ENCODE data around the gene LDB3.

Gene LDB3

DNA sequence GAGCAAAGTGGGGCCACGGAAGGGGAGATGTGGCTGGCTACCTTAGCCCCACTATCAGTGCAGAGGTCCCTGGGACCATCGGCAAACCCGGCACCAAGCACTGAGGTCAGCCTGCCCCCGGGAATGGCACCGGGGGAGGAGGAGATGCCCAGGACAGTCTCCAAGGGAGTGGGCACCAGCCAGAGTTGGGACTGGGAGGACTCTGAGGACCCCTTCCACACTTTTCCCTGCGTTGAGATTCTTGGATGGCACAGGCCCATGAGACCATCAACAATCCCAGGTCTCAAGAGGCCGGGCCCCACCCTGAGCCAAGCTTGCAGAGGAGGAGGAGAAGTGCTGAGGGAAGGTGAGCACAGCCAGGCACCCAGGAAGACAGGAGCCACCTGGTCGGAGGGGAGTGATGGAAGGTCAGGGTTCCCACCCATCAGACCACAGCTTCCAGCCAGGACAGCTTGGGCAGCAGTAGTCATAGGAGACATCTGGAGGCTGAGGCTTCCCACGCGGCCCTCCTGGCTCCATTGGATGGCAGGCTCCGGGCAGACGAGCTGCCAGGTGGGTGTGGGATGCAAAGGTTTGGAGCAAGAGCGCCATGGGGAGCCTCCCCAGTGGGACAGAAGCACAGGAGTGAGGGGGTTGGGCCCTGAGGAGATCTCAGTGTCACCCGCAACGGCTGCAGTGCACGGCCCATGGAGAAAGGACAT is 16.5 kb upstream of the LDB3 start:
- H3K4me3 ChIP-seq (ENCODE audit: control insufficient read depth, low read depth, low read length): no peak overlapping the region
- TF ChIP-seq, protein P1, sequence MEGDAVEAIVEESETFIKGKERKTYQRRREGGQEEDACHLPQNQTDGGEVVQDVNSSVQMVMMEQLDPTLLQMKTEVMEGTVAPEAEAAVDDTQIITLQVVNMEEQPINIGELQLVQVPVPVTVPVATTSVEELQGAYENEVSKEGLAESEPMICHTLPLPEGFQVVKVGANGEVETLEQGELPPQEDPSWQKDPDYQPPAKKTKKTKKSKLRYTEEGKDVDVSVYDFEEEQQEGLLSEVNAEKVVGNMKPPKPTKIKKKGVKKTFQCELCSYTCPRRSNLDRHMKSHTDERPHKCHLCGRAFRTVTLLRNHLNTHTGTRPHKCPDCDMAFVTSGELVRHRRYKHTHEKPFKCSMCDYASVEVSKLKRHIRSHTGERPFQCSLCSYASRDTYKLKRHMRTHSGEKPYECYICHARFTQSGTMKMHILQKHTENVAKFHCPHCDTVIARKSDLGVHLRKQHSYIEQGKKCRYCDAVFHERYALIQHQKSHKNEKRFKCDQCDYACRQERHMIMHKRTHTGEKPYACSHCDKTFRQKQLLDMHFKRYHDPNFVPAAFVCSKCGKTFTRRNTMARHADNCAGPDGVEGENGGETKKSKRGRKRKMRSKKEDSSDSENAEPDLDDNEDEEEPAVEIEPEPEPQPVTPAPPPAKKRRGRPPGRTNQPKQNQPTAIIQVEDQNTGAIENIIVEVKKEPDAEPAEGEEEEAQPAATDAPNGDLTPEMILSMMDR (conservative IDR thresholded peaks at IDR 0.05; ENCODE audit: control insufficient read depth, insufficient read depth, low read depth, low read length): no peak
- no peak for DNase-seq (ENCODE audit: low read depth)

DNA sequence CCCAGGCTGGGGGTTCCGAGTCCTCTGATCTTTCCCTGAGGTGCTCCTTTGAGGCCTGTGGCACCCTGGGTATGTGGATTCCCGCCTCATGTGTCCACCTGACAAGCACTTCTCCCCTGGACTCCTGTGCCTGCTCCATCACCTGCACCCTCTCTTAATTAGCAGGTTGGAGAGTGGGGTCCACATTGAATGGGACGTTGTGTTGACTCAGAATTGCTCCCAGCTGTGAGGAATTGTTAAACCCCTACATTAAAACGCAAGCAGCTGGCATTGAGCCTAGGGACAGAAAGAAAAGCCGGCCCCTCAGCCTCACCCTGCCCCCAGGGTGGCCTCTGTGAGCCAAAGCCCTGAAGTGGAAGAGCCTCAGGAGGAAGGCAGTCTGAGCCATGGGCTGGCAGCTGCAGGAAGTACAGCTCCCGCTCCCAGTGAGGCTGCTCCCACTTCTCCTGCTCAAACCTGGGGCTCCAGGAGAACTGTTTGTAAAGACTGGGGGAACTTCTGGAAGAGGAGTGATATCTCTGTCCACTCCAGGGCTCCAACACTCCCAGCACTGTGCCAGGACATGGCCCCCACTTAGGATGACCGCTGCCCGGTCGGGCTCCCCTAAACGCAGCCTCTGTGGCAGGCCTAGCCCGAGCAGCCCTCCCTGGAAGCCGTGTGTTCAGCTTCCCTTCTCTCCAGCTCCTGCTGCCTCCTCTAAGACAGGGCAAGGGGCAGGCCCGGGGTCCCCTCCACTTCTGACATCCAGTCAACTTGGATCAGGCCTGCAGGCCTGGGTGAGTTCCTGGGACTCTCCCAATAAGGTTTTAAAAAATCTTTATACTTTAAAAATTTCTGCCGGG is 15.7 kb upstream of the LDB3 start:
- DNase-seq (ENCODE audit: low read depth): no peak
- TF ChIP-seq, protein P1 (conservative IDR thresholded peaks at IDR 0.05; ENCODE audit: control insufficient read depth, insufficient read depth, low read depth, low read length): no peak
- no peak overlapping the region for H3K4me3 ChIP-seq (ENCODE audit: control insufficient read depth, low read depth, low read length)

GRCh38 chr10:86653379-86653778 is 14.9 kb upstream of the LDB3 start:
- no peak for DNase-seq (ENCODE audit: low read depth)
- H3K4me3 ChIP-seq (ENCODE audit: control insufficient read depth, low read depth, low read length): no peak overlapping the region
- TF ChIP-seq, protein P1 (conservative IDR thresholded peaks at IDR 0.05; ENCODE audit: control insufficient read depth, insufficient read depth, low read depth, low read length): no peak

- DNase-seq (ENCODE audit: low read depth): no peak
- no peak overlapping the region for H3K4me3 ChIP-seq (ENCODE audit: control insufficient read depth, low read depth, low read length)
Observed at GRCh38 chr10:86653987-86654386, 14.3 kb upstream of the LDB3 start.

GRCh38 chr10:86654411-86655172 is 13.7 kb upstream of the LDB3 start, which contains the start of gene OPN4:
Gene OPN4 (plus strand): TSS chr10:86654547. CDS start chr10:86654784, 237 bp downstream.
- no peak within 1 kb of the TSS for H3K4me3 ChIP-seq (ENCODE audit: control insufficient read depth, low read depth, low read length)
- peak; percentile 36 for DNase-seq (ENCODE audit: low read depth)
- TF ChIP-seq, protein P1 (conservative IDR thresholded peaks at IDR 0.05; ENCODE audit: control insufficient read depth, insufficient read depth, low read depth, low read length): no peak

More at GRCh38 chr10:86653987-86654386, 14.3 kb upstream of the LDB3 start:
- TF ChIP-seq, protein P1 (conservative IDR thresholded peaks at IDR 0.05; ENCODE audit: control insufficient read depth, insufficient read depth, low read depth, low read length): no peak

- DNase-seq (ENCODE audit: low read depth): no peak
- no peak overlapping the region for H3K4me3 ChIP-seq (ENCODE audit: control insufficient read depth, low read depth, low read length)
- TF ChIP-seq, protein P1 (conservative IDR thresholded peaks at IDR 0.05; ENCODE audit: control insufficient read depth, insufficient read depth, low read depth, low read length): no peak
Observed at GRCh38 chr10:86655173-86655540, 13.2 kb upstream of the LDB3 start.

All from fibroblast of mammary gland (primary cell).